ENCODE data around the gene UNC5A. TPM values are rescaled to one million over a fixed set of nuclear protein-coding genes. Genes with fewer than 3 reads are reported as not detected.
A peak's percentile ranks its signal among the peaks of the same experiment; 100 is the strongest.

Gene UNC5A
- total RNA-seq, 2 donors from 2014 or later: 0.23 TPM; not detected in 1

- Mint-ChIP-seq H3K36me3 (ENCODE audit: insufficient read depth in 2 of 2) (no peaks in the 10 kb centered on the region), H3K4me3 (no peak overlapping the region), H3K4me1 (ENCODE audit: low read depth) (no peaks in the 10 kb centered on the region), H3K9me3 (no peaks in the 10 kb centered on the region), H3K27me3 (ENCODE audit: low read depth) (peaks cover 35% of the 10 kb centered on the region), H3K27ac (no peak overlapping the region)
- DNase-seq (peak; percentile 78 to 84), ATAC-seq (replicated peaks in 1 of 2) (peak; percentile 78 to 86)
These were observed 27.4 kb downstream of the UNC5A start for GRCh38 chr5:176837707-176838115.

- ATAC-seq (replicated peaks in 1 of 2) (no peak), DNase-seq (no peak)
- Mint-ChIP-seq H3K4me1 (ENCODE audit: low read depth) (no peaks in the 10 kb centered on the region), H3K27me3 (ENCODE audit: low read depth) (peaks cover 29% of the 10 kb centered on the region), H3K36me3 (ENCODE audit: insufficient read depth in 2 of 2) (no peaks in the 10 kb centered on the region), H3K4me3 (no peak overlapping the region), H3K9me3 (no peaks in the 10 kb centered on the region), H3K27ac (no peak overlapping the region)
These were observed 33.3 kb downstream of the UNC5A start for GRCh38 chr5:176843673-176844072.

GRCh38 chr5:176844281-176844680 is 33.9 kb downstream of the UNC5A start:
- no peak overlapping the region for H3K27ac Mint-ChIP-seq
- no peak for DNase-seq
- no peaks in the 10 kb centered on the region for H3K9me3 Mint-ChIP-seq
- H3K36me3 Mint-ChIP-seq (ENCODE audit: insufficient read depth in 2 of 2): no peaks in the 10 kb centered on the region
- no peak overlapping the region for H3K4me3 Mint-ChIP-seq
- no peak for ATAC-seq (replicated peaks in 1 of 2)
- H3K4me1 Mint-ChIP-seq (ENCODE audit: low read depth): no peaks in the 10 kb centered on the region
- H3K27me3 Mint-ChIP-seq (ENCODE audit: low read depth): peaks cover 29% of the 10 kb centered on the region

GRCh38 chr5:176844706-176845391 is 34.5 kb downstream of the UNC5A start:
- no peaks in the 10 kb centered on the region for H3K9me3 Mint-ChIP-seq
- H3K4me3 Mint-ChIP-seq: no peak overlapping the region
- DNase-seq: no peak
- no peaks in the 10 kb centered on the region for H3K4me1 Mint-ChIP-seq (ENCODE audit: low read depth)
- no peaks in the 10 kb centered on the region for H3K36me3 Mint-ChIP-seq (ENCODE audit: insufficient read depth in 2 of 2)
- H3K27ac Mint-ChIP-seq: no peak overlapping the region
- no peak for ATAC-seq (replicated peaks in 1 of 2)
- H3K27me3 Mint-ChIP-seq (ENCODE audit: low read depth): peaks cover 30% of the 10 kb centered on the region

- Mint-ChIP-seq H3K4me1 (ENCODE audit: low read depth) (no peaks in the 10 kb centered on the region), H3K27me3 (ENCODE audit: low read depth) (peaks cover 30% of the 10 kb centered on the region)
- ATAC-seq (replicated peaks in 1 of 2): no peak
These were observed 35.0 kb downstream of the UNC5A start for GRCh38 chr5:176845392-176845713.

GRCh38 chr5:176846335-176847140 is 36.2 kb downstream of the UNC5A start:
- peak; percentile 39 to 42 for ATAC-seq (replicated peaks in 1 of 2)
- DNase-seq: peak; percentile 7 to 17
- Mint-ChIP-seq H3K27ac (no peak overlapping the region), H3K9me3 (no peaks in the 10 kb centered on the region), H3K36me3 (ENCODE audit: insufficient read depth in 2 of 2) (no peaks in the 10 kb centered on the region), H3K27me3 (ENCODE audit: low read depth) (peaks cover 26% of the 10 kb centered on the region), H3K4me1 (ENCODE audit: low read depth) (no peaks in the 10 kb centered on the region), H3K4me3 (no peak overlapping the region)

More at GRCh38 chr5:176845392-176845713, 35.0 kb downstream of the UNC5A start:
- no peak overlapping the region for H3K4me3 Mint-ChIP-seq
- H3K36me3 Mint-ChIP-seq (ENCODE audit: insufficient read depth in 2 of 2): no peaks in the 10 kb centered on the region
- no peak overlapping the region for H3K27ac Mint-ChIP-seq
- H3K9me3 Mint-ChIP-seq: no peaks in the 10 kb centered on the region
- no peak for DNase-seq

GRCh38 chr5:176847148-176847547 is 36.8 kb downstream of the UNC5A start:
- no peaks in the 10 kb centered on the region for H3K9me3 Mint-ChIP-seq
- no peaks in the 10 kb centered on the region for H3K4me1 Mint-ChIP-seq (ENCODE audit: low read depth)
- no peak overlapping the region for H3K4me3 Mint-ChIP-seq
- H3K27me3 Mint-ChIP-seq (ENCODE audit: low read depth): peaks cover 26% of the 10 kb centered on the region
- H3K36me3 Mint-ChIP-seq (ENCODE audit: insufficient read depth in 2 of 2): no peaks in the 10 kb centered on the region
- ATAC-seq (replicated peaks in 1 of 2) (no peak), DNase-seq (no peak)
- H3K27ac Mint-ChIP-seq: no peak overlapping the region

GRCh38 chr5:176847726-176848290 is 37.4 kb downstream of the UNC5A start:
- no peaks in the 10 kb centered on the region for H3K4me1 Mint-ChIP-seq (ENCODE audit: low read depth)
- no peak overlapping the region for H3K27ac Mint-ChIP-seq
- H3K36me3 Mint-ChIP-seq (ENCODE audit: insufficient read depth in 2 of 2): no peaks in the 10 kb centered on the region
- DNase-seq (no peak), ATAC-seq (replicated peaks in 1 of 2) (no peak)
- H3K9me3 Mint-ChIP-seq: no peaks in the 10 kb centered on the region
- no peak overlapping the region for H3K4me3 Mint-ChIP-seq
- peaks cover 30% of the 10 kb centered on the region for H3K27me3 Mint-ChIP-seq (ENCODE audit: low read depth)

GRCh38 chr5:176848651-176849050 is 38.3 kb downstream of the UNC5A start:
- ATAC-seq (replicated peaks in 1 of 2) (no peak), DNase-seq (no peak)
- Mint-ChIP-seq H3K36me3 (ENCODE audit: insufficient read depth in 2 of 2) (no peaks in the 10 kb centered on the region), H3K27ac (no peak overlapping the region), H3K27me3 (ENCODE audit: low read depth) (peaks cover 32% of the 10 kb centered on the region), H3K9me3 (no peaks in the 10 kb centered on the region), H3K4me1 (ENCODE audit: low read depth) (no peaks in the 10 kb centered on the region), H3K4me3 (no peak overlapping the region)

- Mint-ChIP-seq H3K4me3 (no peak overlapping the region), H3K27me3 (ENCODE audit: low read depth) (peaks cover 37% of the 10 kb centered on the region), H3K36me3 (ENCODE audit: insufficient read depth in 2 of 2) (no peaks in the 10 kb centered on the region), H3K27ac (no peak overlapping the region), H3K4me1 (ENCODE audit: low read depth) (no peaks in the 10 kb centered on the region), H3K9me3 (no peaks in the 10 kb centered on the region)
- DNase-seq (no peak), ATAC-seq (replicated peaks in 1 of 2) (no peak)
These were observed 39.4 kb downstream of the UNC5A start for GRCh38 chr5:176849611-176850227.

- Mint-ChIP-seq H3K27ac (no peak overlapping the region), H3K9me3 (no peaks in the 10 kb centered on the region)
- no peak for ATAC-seq (replicated peaks in 1 of 2)
These were observed 40.2 kb downstream of the UNC5A start for GRCh38 chr5:176850371-176851245.

GRCh38 chr5:176851380-176851779 is 41.0 kb downstream of the UNC5A start:
- ATAC-seq (replicated peaks in 1 of 2) (no peak), DNase-seq (no peak)
- Mint-ChIP-seq H3K9me3 (no peaks in the 10 kb centered on the region), H3K4me1 (ENCODE audit: low read depth) (no peaks in the 10 kb centered on the region), H3K27me3 (ENCODE audit: low read depth) (peaks cover 24% of the 10 kb centered on the region), H3K4me3 (no peak overlapping the region), H3K36me3 (ENCODE audit: insufficient read depth in 2 of 2) (no peaks in the 10 kb centered on the region), H3K27ac (no peak overlapping the region)

More at GRCh38 chr5:176850371-176851245, 40.2 kb downstream of the UNC5A start:
- no peak for DNase-seq
- Mint-ChIP-seq H3K27me3 (ENCODE audit: low read depth) (peaks cover 30% of the 10 kb centered on the region), H3K36me3 (ENCODE audit: insufficient read depth in 2 of 2) (no peaks in the 10 kb centered on the region), H3K4me1 (ENCODE audit: low read depth) (no peaks in the 10 kb centered on the region), H3K4me3 (no peak overlapping the region)
